NT2/D1 (cell line): ENCODE measurements around the gene BOD1L1.

ENCODE experiments used
- SUZ12 ChIP-seq: IDR thresholded peaks from 2 replicates; pipeline ENCODE4 v1.6.1; 2011; ENCODE audit not compliant: insufficient read length, insufficient read depth; ENCODE audit errors: extremely low read depth
- ZNF274 ChIP-seq: IDR thresholded peaks from 2 replicates; pipeline ENCODE4 v1.6.1; 2011; ENCODE audit warnings: mild to moderate bottlenecking, low read depth, low read length

DNA sequence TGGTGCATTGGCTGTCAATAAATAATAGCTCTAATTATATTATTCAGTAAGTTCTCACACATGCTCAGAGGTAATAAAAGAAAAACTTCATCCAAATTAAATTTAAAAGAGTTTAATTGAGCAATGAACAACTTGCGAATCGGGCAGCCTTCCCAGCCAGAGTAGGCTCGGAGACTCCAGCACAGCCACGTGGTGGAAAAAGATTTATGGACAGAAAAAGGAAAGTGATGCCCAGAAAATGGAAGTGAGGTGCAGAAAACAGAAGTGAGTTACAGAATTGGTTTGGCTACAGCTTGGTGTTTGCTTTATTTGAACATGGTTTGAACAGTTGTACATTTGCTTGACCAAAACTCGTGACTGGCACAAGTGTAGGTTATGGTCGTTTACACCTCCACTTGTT lies 13.6 kb upstream of the BOD1L1 start:
- no peak for TF ChIP-seq ZNF274
- TF ChIP-seq SUZ12, result no peak
